Activated CD4-positive, alpha-beta memory T cell treated with anti-CD3 and anti-CD28 coated beads for 36 hours (primary cell): ENCODE results near the gene GZF1. TPM values are rescaled to one million over a fixed set of nuclear protein-coding genes. Genes with fewer than 3 reads are reported as not detected.

Source experiments
- CTCF ChIA-PET: fragments of 350-600 bp; sonication (Branson Sonifier 250); formaldehyde crosslinking; loops from one replicate; lab custom pipeline; 2021; ENCODE audit warnings: antibody characterized with exemption, inconsistent platforms; lab: Charles Lee
- POLR2A ChIA-PET: fragments of 350-600 bp; sonication (Branson Sonifier 250); formaldehyde crosslinking; loops from one replicate; lab custom pipeline; 2021; ENCODE audit warnings: antibody characterized with exemption; lab: Charles Lee
- DNase-seq: peaks from one replicate; pipeline ENCODE4 v3.0.0-alpha.2; 2020
- H3K27ac Mint-ChIP-seq: one replicate; pipeline ENCODE4 v1.8.0; 2021; ENCODE audit warnings: mixed read lengths
- H3K27me3 Mint-ChIP-seq: one replicate; pipeline ENCODE4 v1.8.0; 2021; ENCODE audit warnings: mixed read lengths
- H3K36me3 Mint-ChIP-seq: one replicate; pipeline ENCODE4 v1.8.0; 2021; ENCODE audit warnings: mixed read lengths
- H3K4me1 Mint-ChIP-seq: one replicate; pipeline ENCODE4 v1.8.0; 2021; ENCODE audit warnings: low read depth, mixed read lengths
- H3K4me3 Mint-ChIP-seq: one replicate; pipeline ENCODE4 v1.8.0; 2021; ENCODE audit warnings: mild to moderate bottlenecking, mixed read lengths
- H3K9me3 Mint-ChIP-seq: one replicate; pipeline ENCODE4 v1.8.0; 2021; ENCODE audit warnings: mixed read lengths
- intact Hi-C: fragments of 100-400 bp; cut with micrococcal nuclease; formaldehyde crosslinking; loops from one replicate; pipeline ENCODE4 v1.15.1; 2023
- total RNA-seq, 2 experiments: library from RNA; stranded (reverse); gene quantifications; one replicate each; pipeline ENCODE4 v1.2.3, GENCODE V29; 2021

The GZF1 gene
- total RNA-seq, 2 experiments from 2014 or later, result 6.6 to 7.5 TPM

GRCh38 chr20:23360531-23360930 is 1.5 kb upstream of the GZF1 start:
- H3K4me1 Mint-ChIP-seq, result peaks cover 39% of the 10 kb centered on the region
- H3K4me3 Mint-ChIP-seq, result peak overlapping the region; percentile 80
- H3K27me3 Mint-ChIP-seq, result peaks cover 2% of the 10 kb centered on the region
- no peaks in the 10 kb centered on the region for H3K9me3 Mint-ChIP-seq
- DNase-seq, result no peak
- POLR2A ChIA-PET, result interaction anchor here (1.1 to 4.0 kb wide), 2 partner anchors 8 to 10 kb away, joined by 5 to 31 read pairs; partner anchors contain the start of gene NXT1
- CTCF ChIA-PET, result interaction anchor here (2.3 to 3.2 kb wide), 2 partner anchors 10 to 61 kb away, joined by 5 to 27 read pairs; partner anchors contain the start of genes NAPB and NXT1
- H3K27ac Mint-ChIP-seq, result peak overlapping the region; percentile 93
- peaks cover 12% of the 10 kb centered on the region for H3K36me3 Mint-ChIP-seq
- intact Hi-C loops, result no loop called here

GRCh38 chr20:23361119-23361475 is 885 bp upstream of the GZF1 start:
- no peaks in the 10 kb centered on the region for H3K9me3 Mint-ChIP-seq
- peaks cover 14% of the 10 kb centered on the region for H3K36me3 Mint-ChIP-seq
- no peak for DNase-seq
- H3K27ac Mint-ChIP-seq, result peak overlapping the region; percentile 93
- H3K27me3 Mint-ChIP-seq, result peaks cover 2% of the 10 kb centered on the region
- ChIA-PET POLR2A (interaction anchor here (1.1 to 4.0 kb wide), 2 partner anchors 8 to 11 kb away, joined by 5 to 31 read pairs; partner anchors contain the start of gene NXT1), CTCF (interaction anchor here (1.1 to 2.3 kb wide), 2 partner anchors 11 to 60 kb away, joined by 5 to 8 read pairs; partner anchors contain the start of genes NAPB and NXT1)
- intact Hi-C loops, result no loop called here
- H3K4me3 Mint-ChIP-seq, result peak overlapping the region; percentile 80
- H3K4me1 Mint-ChIP-seq, result peaks cover 42% of the 10 kb centered on the region

- intact Hi-C loops, result loop anchor here (1.0 kb wide), 1 partner anchor 58 kb away; no protein-coding TSS in a partner anchor
- H3K27me3 Mint-ChIP-seq, result peaks cover 2% of the 10 kb centered on the region
- POLR2A ChIA-PET, result interaction anchor here (4.0 kb wide), 1 partner anchor 12 kb away, joined by 31 read pairs; the partner anchor contains the start of gene NXT1
- H3K4me3 Mint-ChIP-seq, result peak overlapping the region; percentile 91
- H3K9me3 Mint-ChIP-seq, result no peaks in the 10 kb centered on the region
- DNase-seq, result peak; percentile 49
- H3K4me1 Mint-ChIP-seq, result peaks cover 50% of the 10 kb centered on the region
- peaks cover 17% of the 10 kb centered on the region for H3K36me3 Mint-ChIP-seq
- peak overlapping the region; percentile 84 for H3K27ac Mint-ChIP-seq
- CTCF ChIA-PET, result interaction anchor here (0.8 to 2.3 kb wide), 2 partner anchors 53 to 59 kb away, joined by 3 to 5 read pairs; partner anchors contain the start of gene NAPB
Observed at GRCh38 chr20:23362392-23363256, 642 bp downstream of the GZF1 start.

GRCh38 chr20:23363257-23363649 is 1.3 kb downstream of the GZF1 start:
- no peaks in the 10 kb centered on the region for H3K9me3 Mint-ChIP-seq
- DNase-seq, result no peak
- peaks cover 56% of the 10 kb centered on the region for H3K4me1 Mint-ChIP-seq
- ChIA-PET POLR2A (no interaction called here), CTCF (interaction anchor here (1.4 kb wide), 1 partner anchor 58 kb away, joined by 3 read pairs; the partner anchor contains the start of gene NAPB)
- intact Hi-C loops, result no loop called here
- H3K27ac Mint-ChIP-seq, result no peak overlapping the region
- H3K4me3 Mint-ChIP-seq, result peak overlapping the region; percentile 91
- H3K27me3 Mint-ChIP-seq, result peaks cover 2% of the 10 kb centered on the region
- peaks cover 20% of the 10 kb centered on the region for H3K36me3 Mint-ChIP-seq

GRCh38 chr20:23365390-23366165 is 3.6 kb downstream of the GZF1 start:
- Mint-ChIP-seq H3K27ac (no peak overlapping the region), H3K9me3 (no peaks in the 10 kb centered on the region), H3K4me1 (peaks cover 54% of the 10 kb centered on the region), H3K27me3 (peaks cover 2% of the 10 kb centered on the region), H3K4me3 (no peak overlapping the region), H3K36me3 (peaks cover 31% of the 10 kb centered on the region)
- POLR2A ChIA-PET, result interaction anchor here (1.4 kb wide), 1 partner anchor 15 kb away, joined by 6 read pairs; the partner anchor contains the start of gene NXT1
- CTCF ChIA-PET, result no interaction called here
- intact Hi-C loops, result loop anchor here (1.0 to 5.0 kb wide), 4 partner anchors 14 to 1808 kb away; no protein-coding TSS in a partner anchor
- DNase-seq, result no peak

GRCh38 chr20:23366384-23366783 is 4.4 kb downstream of the GZF1 start:
- Mint-ChIP-seq H3K4me3 (no peak overlapping the region), H3K36me3 (peaks cover 36% of the 10 kb centered on the region), H3K27ac (peak overlapping the region; percentile 81), H3K9me3 (no peaks in the 10 kb centered on the region), H3K27me3 (peaks cover 2% of the 10 kb centered on the region), H3K4me1 (peaks cover 50% of the 10 kb centered on the region)
- CTCF ChIA-PET, result interaction anchor here (0.9 to 1.8 kb wide), 4 partner anchors 17 to 57 kb away, joined by 3 to 5 read pairs (median 4); partner anchors contain the start of gene NAPB
- POLR2A ChIA-PET, result interaction anchor here (1.0 to 1.5 kb wide), 3 partner anchors 16 to 55 kb away, joined by 6 to 16 read pairs (median 12); partner anchors contain the start of gene NAPB
- intact Hi-C loops, result loop anchor here (1.0 to 5.0 kb wide), 4 partner anchors 15 to 1809 kb away; no protein-coding TSS in a partner anchor
- no peak for DNase-seq

- H3K4me1 Mint-ChIP-seq, result peaks cover 50% of the 10 kb centered on the region
- intact Hi-C loops, result loop anchor here (1.0 to 5.0 kb wide), 3 partner anchors 32 to 1810 kb away; no protein-coding TSS in a partner anchor
Observed at GRCh38 chr20:23367770-23368169, 5.8 kb downstream of the GZF1 start.

GRCh38 chr20:23368316-23369071 is 6.5 kb downstream of the GZF1 start:
- Mint-ChIP-seq H3K9me3 (no peaks in the 10 kb centered on the region), H3K36me3 (peaks cover 41% of the 10 kb centered on the region), H3K4me3 (no peak overlapping the region), H3K4me1 (peaks cover 43% of the 10 kb centered on the region), H3K27me3 (no peaks in the 10 kb centered on the region), H3K27ac (no peak overlapping the region)
- intact Hi-C loops, result loop anchor here (5.0 kb wide), 1 partner anchor 1811 kb away; no protein-coding TSS in a partner anchor
- ChIA-PET CTCF (interaction anchor here (0.9 kb wide), 1 partner anchor 51 kb away, joined by 3 read pairs; no protein-coding TSS in a partner anchor), POLR2A (no interaction called here)
- DNase-seq, result no peak

More at GRCh38 chr20:23367770-23368169, 5.8 kb downstream of the GZF1 start:
- ChIA-PET CTCF (interaction anchor here (0.9 to 1.8 kb wide), 3 partner anchors 10 to 52 kb away, joined by 3 to 5 read pairs (median 4); no protein-coding TSS in a partner anchor), POLR2A (no interaction called here)
- Mint-ChIP-seq H3K36me3 (peaks cover 41% of the 10 kb centered on the region), H3K9me3 (no peaks in the 10 kb centered on the region), H3K27ac (peak overlapping the region; percentile 16), H3K4me3 (no peak overlapping the region), H3K27me3 (no peaks in the 10 kb centered on the region)
- no peak for DNase-seq

- no peaks in the 10 kb centered on the region for H3K27me3 Mint-ChIP-seq
- ChIA-PET CTCF (no interaction called here), POLR2A (no interaction called here)
- peaks cover 47% of the 10 kb centered on the region for H3K36me3 Mint-ChIP-seq
- H3K4me3 Mint-ChIP-seq, result no peak overlapping the region
- no peaks in the 10 kb centered on the region for H3K9me3 Mint-ChIP-seq
- intact Hi-C loops, result loop anchor here (5.0 kb wide), 1 partner anchor 1812 kb away; no protein-coding TSS in a partner anchor
- H3K27ac Mint-ChIP-seq, result no peak overlapping the region
- H3K4me1 Mint-ChIP-seq, result peaks cover 36% of the 10 kb centered on the region
- DNase-seq, result no peak
Observed at GRCh38 chr20:23369072-23369823, 7.3 kb downstream of the GZF1 start.

- CTCF ChIA-PET, result no interaction called here
- H3K27me3 Mint-ChIP-seq, result no peaks in the 10 kb centered on the region
- peaks cover 39% of the 10 kb centered on the region for H3K36me3 Mint-ChIP-seq
- no peak overlapping the region for H3K27ac Mint-ChIP-seq
- POLR2A ChIA-PET, result no interaction called here
- DNase-seq, result no peak
- H3K4me3 Mint-ChIP-seq, result no peak overlapping the region
- no peaks in the 10 kb centered on the region for H3K9me3 Mint-ChIP-seq
- H3K4me1 Mint-ChIP-seq, result peaks cover 26% of the 10 kb centered on the region
- intact Hi-C loops, result no loop called here
Observed at GRCh38 chr20:23370274-23370673, 8.3 kb downstream of the GZF1 start.
